ENCODE measurements around the gene HNRNPL.
"Not testable (repeated sequence)": the region's sequence is repeated elsewhere in the genome, so short reads cannot be mapped to it uniquely, and the experiment has no call there.

Gene HNRNPL

GRCh38 chr19:38843175-38843758 is 6.5 kb downstream of the HNRNPL start:
- DNase-seq = no peak

GRCh38 chr19:38842439-38843174 is 7.2 kb downstream of the HNRNPL start:
- DNase-seq = no peak

GRCh38 chr19:38841787-38842438 is 7.9 kb downstream of the HNRNPL start:
- DNase-seq = no peak

- no peak for DNase-seq
Measured at GRCh38 chr19:38841180-38841766, 8.5 kb downstream of the HNRNPL start.

- no peak for DNase-seq
Measured at GRCh38 chr19:38840583-38840968, 9.2 kb downstream of the HNRNPL start.

GRCh38 chr19:38839816-38840582 is 9.8 kb downstream of the HNRNPL start:
- no peak for DNase-seq

- no peak for DNase-seq
Measured at GRCh38 chr19:38838986-38839761, 10.6 kb downstream of the HNRNPL start.

GRCh38 chr19:38838208-38838985 is 11.4 kb downstream of the HNRNPL start:
- no peak for DNase-seq

GRCh38 chr19:38837656-38838121 is 12.1 kb downstream of the HNRNPL start:
- no peak for DNase-seq

GRCh38 chr19:38836983-38837626 is 12.7 kb downstream of the HNRNPL start:
- DNase-seq = no peak

GRCh38 chr19:38836159-38836982 is 13.4 kb downstream of the HNRNPL start:
- no peak for DNase-seq

GRCh38 chr19:38834590-38834989 is 15.2 kb downstream of the HNRNPL start:
- no peak for DNase-seq

- no peak for DNase-seq
Measured at GRCh38 chr19:38834104-38834490, 15.7 kb downstream of the HNRNPL start.

- no peak for DNase-seq
Measured at GRCh38 chr19:38833092-38833425, 16.7 kb downstream of the HNRNPL start.

GRCh38 chr19:38831142-38831605 is 18.6 kb downstream of the HNRNPL start:
- DNase-seq = no peak

- no peak for DNase-seq
Measured at GRCh38 chr19:38830039-38830733, 19.6 kb downstream of the HNRNPL start.

- DNase-seq = not testable (repeated sequence)
Measured at GRCh38 chr19:38829203-38829602, 20.6 kb downstream of the HNRNPL start.

- DNase-seq = no peak
Measured at GRCh38 chr19:38826856-38827551, 22.8 kb downstream of the HNRNPL start.

- DNase-seq = not testable (repeated sequence)
Measured at GRCh38 chr19:38825936-38826335, 23.9 kb downstream of the HNRNPL start.
